ENCODE results near the gene RPL31. TPM values are rescaled to one million over a fixed set of nuclear protein-coding genes. Genes with fewer than 3 reads are reported as not detected.

The RPL31 gene
- total RNA-seq, 4 donors from 2014 or later = 1,010 to 1,120 (median 1,024) TPM

GRCh38 chr2:100983684-100984310 is 18.3 kb upstream of the RPL31 start:
- 65 to 66% methylated on average over 11 of the region's 11 CpGs for WGBS, 2 donors
- TF ChIP-seq CTCF (IDR thresholded peaks at IDR 0.05) (no peak), POLR2A (IDR thresholded peaks at IDR 0.05) (no peak)
- Histone ChIP-seq H3K27me3 (no peaks in the 10 kb centered on the region), H3K9me3 (no peaks in the 10 kb centered on the region), H3K4me3 (no peak overlapping the region), H3K4me1 (peaks cover 0 to 18% (median 0%) of the 10 kb centered on the region in 4 donors), H3K27ac (peak overlapping the region in 1 of 4 donors; percentile 40), H3K36me3 (no peaks in the 10 kb centered on the region)
- no peak for DNase-seq (ENCODE audit: low spot score in 2 of 2)

- TF ChIP-seq EP300 (IDR thresholded peaks at IDR 0.05) (peak in 1 of 2 donors; percentile 37), CTCF (IDR thresholded peaks at IDR 0.05) (peak; percentile 85 to 93 (median 89)), POLR2A (IDR thresholded peaks at IDR 0.05) (no peak)
- Histone ChIP-seq H3K4me1 (peaks cover 0 to 18% (median 0%) of the 10 kb centered on the region in 4 donors), H3K4me3 (no peak overlapping the region), H3K9me3 (no peaks in the 10 kb centered on the region), H3K27ac (no peak overlapping the region), H3K36me3 (peaks cover 0 to 2% (median 0%) of the 10 kb centered on the region in 3 donors), H3K27me3 (no peaks in the 10 kb centered on the region)
- WGBS, 2 donors = 28 to 30% methylated on average over 7 of the region's 7 CpGs
- DNase-seq (ENCODE audit: low spot score in 2 of 2) = peak; percentile 67 to 75
These were observed 17.2 kb upstream of the RPL31 start for GRCh38 chr2:100984892-100985307.

- Histone ChIP-seq H3K4me3 (no peak overlapping the region), H3K4me1 (peaks cover 0 to 18% (median 0%) of the 10 kb centered on the region in 4 donors), H3K27ac (no peak overlapping the region), H3K27me3 (no peaks in the 10 kb centered on the region), H3K9me3 (no peaks in the 10 kb centered on the region), H3K36me3 (peaks cover 0 to 12% (median 0%) of the 10 kb centered on the region in 3 donors)
- 83 to 86% methylated on average over 10 to 11 of the region's 11 CpGs for WGBS, 2 donors
- no peak for DNase-seq (ENCODE audit: low spot score in 2 of 2)
- TF ChIP-seq POLR2A (IDR thresholded peaks at IDR 0.05) (no peak), EP300 (IDR thresholded peaks at IDR 0.05) (no peak), CTCF (IDR thresholded peaks at IDR 0.05) (no peak)
These were observed 15.9 kb upstream of the RPL31 start for GRCh38 chr2:100986157-100986556.

- Histone ChIP-seq H3K27me3 (no peaks in the 10 kb centered on the region), H3K4me1 (peaks cover 0 to 18% (median 0%) of the 10 kb centered on the region in 4 donors), H3K36me3 (peaks cover 0 to 12% (median 0%) of the 10 kb centered on the region in 3 donors), H3K9me3 (no peaks in the 10 kb centered on the region), H3K27ac (no peak overlapping the region), H3K4me3 (no peak overlapping the region)
- no peak for DNase-seq (ENCODE audit: low spot score in 2 of 2)
- 83 to 96% methylated on average over 3 of the region's 3 CpGs for WGBS, 2 donors
- TF ChIP-seq EP300 (IDR thresholded peaks at IDR 0.05) (no peak), CTCF (IDR thresholded peaks at IDR 0.05) (no peak), POLR2A (IDR thresholded peaks at IDR 0.05) (no peak)
These were observed 14.6 kb upstream of the RPL31 start for GRCh38 chr2:100987536-100987935.

GRCh38 chr2:100987974-100988373 is 14.1 kb upstream of the RPL31 start:
- Histone ChIP-seq H3K27me3 (no peaks in the 10 kb centered on the region), H3K27ac (no peak overlapping the region), H3K9me3 (no peaks in the 10 kb centered on the region), H3K4me1 (peaks cover 0 to 18% (median 0%) of the 10 kb centered on the region in 4 donors), H3K4me3 (no peak overlapping the region), H3K36me3 (peaks cover 0 to 12% (median 0%) of the 10 kb centered on the region in 3 donors)
- no peak for DNase-seq (ENCODE audit: low spot score in 2 of 2)
- WGBS, 2 donors = 78 to 88% methylated on average over 4 of the region's 4 CpGs
- TF ChIP-seq CTCF (IDR thresholded peaks at IDR 0.05) (no peak), EP300 (IDR thresholded peaks at IDR 0.05) (no peak), POLR2A (IDR thresholded peaks at IDR 0.05) (no peak)
